ENCODE results near the gene TICAM2. TPM values are rescaled to one million over a fixed set of nuclear protein-coding genes. Genes with fewer than 3 reads are reported as not detected.

The TICAM2 gene
- total RNA-seq, 1 experiment from 2014 or later, result 0.24 TPM

GRCh38 chr5:115579216-115579615 lies 23.1 kb downstream of the TICAM2 start:
- no peak overlapping the region for H3K4ac ChIP-seq (ENCODE audit: low read depth, low read length)
- no peak overlapping the region for H3K27ac Mint-ChIP-seq
- no peak for TF ChIP-seq CTCF (conservative IDR thresholded peaks at IDR 0.05)
- H3K27me3 Mint-ChIP-seq (ENCODE audit: low read depth), result no peaks in the 10 kb centered on the region
- no peaks in the 10 kb centered on the region for H3K27me3 ChIP-seq (ENCODE audit: insufficient read depth, low read length)
- H3K4me1 ChIP-seq (ENCODE audit: insufficient read depth, low read length), result no peaks in the 10 kb centered on the region
- no peak overlapping the region for H2BK15ac ChIP-seq (ENCODE audit: low read depth, low read length)
- H4K91ac ChIP-seq (ENCODE audit: insufficient read length, low read depth, low read length), result no peak overlapping the region
- H3K79me1 ChIP-seq (ENCODE audit: insufficient read depth, low read depth, low read length, poor library complexity, severe bottlenecking), result no peaks in the 10 kb centered on the region
- H3K9me3 ChIP-seq (ENCODE audit: control insufficient read depth, low read depth, low read length), result no peaks in the 10 kb centered on the region
- no peak overlapping the region for H3K56ac ChIP-seq (ENCODE audit: insufficient read length, low read depth, low read length)
- H3K23me2 ChIP-seq (ENCODE audit: insufficient read length, low read depth, low read length, poor library complexity, severe bottlenecking), result no peaks in the 10 kb centered on the region
- no peak for DNase-seq
- no peak overlapping the region for H4K8ac ChIP-seq (replicated peaks; ENCODE audit: insufficient read length, low read depth, low read length)
- no peak overlapping the region for H2BK12ac ChIP-seq (ENCODE audit: insufficient read length, low read depth, low read length)
- no peak overlapping the region for H2AK5ac ChIP-seq (ENCODE audit: insufficient read length, low read length)
- H3K9ac ChIP-seq (ENCODE audit: extremely low read depth, insufficient read length, low read length), result no peak overlapping the region
- no peak overlapping the region for H3K23ac ChIP-seq (ENCODE audit: insufficient read length, low read depth, low read length)
- H3K4me1 Mint-ChIP-seq, result peaks cover 8% of the 10 kb centered on the region in 2 experiments
- H3K36me3 Mint-ChIP-seq (ENCODE audit: insufficient read depth in 1 of 3, low read depth in 3 of 3), result 0 out of 7 replicates have a peak, but pooled peaks cover 0 to 4% (median 0%) of the 10 kb centered on the region in 3 experiments
- no peak overlapping the region for H2BK20ac ChIP-seq (ENCODE audit: low read depth, low read length, poor library complexity, severe bottlenecking)
- H3K9me3 Mint-ChIP-seq, result no peaks in the 10 kb centered on the region; a peak in 1 of 5 replicates
- no peak overlapping the region for H3T11ph ChIP-seq (ENCODE audit: low read length)
- H2BK120ac ChIP-seq (ENCODE audit: low read depth, low read length, poor library complexity, severe bottlenecking), result no peak overlapping the region
- H2BK5ac ChIP-seq (ENCODE audit: insufficient read length, low read length), result no peak overlapping the region
- H4K5ac ChIP-seq (ENCODE audit: insufficient read length, low read depth, low read length), result no peak overlapping the region
- no peaks in the 10 kb centered on the region for H4K20me1 ChIP-seq (ENCODE audit: control insufficient read depth, insufficient read depth, insufficient read length)
- H3K4me2 ChIP-seq (ENCODE audit: insufficient read depth, insufficient read length, low read length), result no peak overlapping the region
- H3K79me2 ChIP-seq (ENCODE audit: insufficient read depth, low read length), result no peaks in the 10 kb centered on the region
- no CpG with 5 or more reads among the region's 3 CpGs for WGBS (ENCODE audit: extremely low coverage, insufficient read length, low lambda C conversion rate)
- H2AFZ ChIP-seq (ENCODE audit: low read length), result no peak overlapping the region
- no peak overlapping the region for H3K18ac ChIP-seq (ENCODE audit: insufficient read length, low read depth, low read length)
- H3K14ac ChIP-seq (ENCODE audit: insufficient read depth, low read length), result no peak overlapping the region
- no peak overlapping the region for H3K27ac ChIP-seq (ENCODE audit: insufficient read length, low read depth, low read length)
- no peak overlapping the region for H3K4me3 Mint-ChIP-seq

Data from H9 (cell line).